Breast epithelium (tissue), 3 donors: ENCODE measurements around the gene LDHA.

Experiments
- CTCF ChIP-seq, 3 donors: fragments of 450-650 bp; IDR thresholded peaks; one replicate each; pipeline ENCODE4 v1.5.1; 2016 to 2017; ENCODE audit warnings: antibody characterized with exemption in 3 of 3, mild to moderate bottlenecking in 3 of 3, moderate library complexity in 3 of 3
- POLR2A ChIP-seq: fragments of 450-650 bp; IDR thresholded peaks from one replicate; pipeline ENCODE4 v1.6.1; 2016; ENCODE audit warnings: antibody characterized with exemption, mild to moderate bottlenecking, moderate library complexity
- POLR2AphosphoS5 ChIP-seq, 3 donors: sonication (generic); formaldehyde crosslinking; IDR thresholded peaks; one replicate each; pipeline ENCODE4 v1.6.1; 2017; ENCODE audit warnings: antibody characterized with exemption in 3 of 3

GRCh38 chr11:18366286-18366685 lies 28.1 kb upstream of the LDHA start:
- TF ChIP-seq CTCF (IDR thresholded peaks at IDR 0.05) (no peak), POLR2A (no peak), POLR2AphosphoS5 (IDR thresholded peaks at IDR 0.05) (no peak)
